ENCODE results near the gene FHOD1. TPM values are rescaled to one million over a fixed set of nuclear protein-coding genes. Genes with fewer than 3 reads are reported as not detected.

FHOD1 gene
- total and polyA plus RNA-seq, 7 donors: 4.8 to 25.2 (median 9.2) TPM

DNA sequence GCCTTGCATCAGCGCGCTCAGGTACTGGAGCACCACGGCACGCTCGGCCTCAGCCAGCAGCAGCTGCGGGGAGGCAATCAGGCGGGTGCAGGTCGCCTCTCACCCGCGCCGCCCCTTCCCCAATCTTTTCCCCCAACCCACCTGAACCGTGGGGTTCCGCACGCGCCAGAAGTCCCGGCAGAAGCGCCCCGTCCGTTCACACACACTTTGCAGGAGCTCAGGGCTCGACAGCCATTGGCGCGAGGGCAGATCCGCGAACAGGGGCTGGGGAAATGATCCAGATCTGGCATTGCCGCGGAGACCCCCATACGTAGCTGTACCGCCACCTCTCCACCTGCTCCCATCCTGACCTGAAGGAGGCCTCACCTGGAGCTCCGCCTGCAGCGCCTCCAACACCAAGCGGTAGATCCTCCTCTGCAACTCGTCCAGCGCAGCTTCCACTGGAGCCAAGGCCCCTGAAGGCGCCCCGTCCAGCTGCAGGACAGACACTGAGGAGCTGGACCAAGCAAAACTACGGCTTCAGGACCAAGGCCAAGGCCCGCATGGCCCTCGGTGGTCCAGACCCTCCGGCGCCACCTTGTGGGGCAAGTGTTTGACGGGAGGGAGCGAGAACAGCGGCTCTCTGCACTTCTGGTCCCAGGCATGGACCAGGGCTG is 62.2 kb downstream of the FHOD1 start:
- DNase-seq: peak; percentile 96
- intact Hi-C loops (cut with DNase I): loop anchor here (1.0 kb wide), 2 partner anchors 30 to 207 kb away; no protein-coding TSS in a partner anchor
- Histone ChIP-seq H3K36me3 (no peaks in the 10 kb centered on the region), H3K4me3 (peak overlapping the region in 3 of 4 donors; percentile 68 to 79 (median 73)), H3K27me3 (no peaks in the 10 kb centered on the region), H3K9me3 (no peaks in the 10 kb centered on the region), H3K27ac (peak overlapping the region; percentile 91 to 96 (median 94)), H3K4me1 (peaks cover 0 to 38% (median 31%) of the 10 kb centered on the region in 4 donors)
- TF ChIP-seq, protein P1, sequence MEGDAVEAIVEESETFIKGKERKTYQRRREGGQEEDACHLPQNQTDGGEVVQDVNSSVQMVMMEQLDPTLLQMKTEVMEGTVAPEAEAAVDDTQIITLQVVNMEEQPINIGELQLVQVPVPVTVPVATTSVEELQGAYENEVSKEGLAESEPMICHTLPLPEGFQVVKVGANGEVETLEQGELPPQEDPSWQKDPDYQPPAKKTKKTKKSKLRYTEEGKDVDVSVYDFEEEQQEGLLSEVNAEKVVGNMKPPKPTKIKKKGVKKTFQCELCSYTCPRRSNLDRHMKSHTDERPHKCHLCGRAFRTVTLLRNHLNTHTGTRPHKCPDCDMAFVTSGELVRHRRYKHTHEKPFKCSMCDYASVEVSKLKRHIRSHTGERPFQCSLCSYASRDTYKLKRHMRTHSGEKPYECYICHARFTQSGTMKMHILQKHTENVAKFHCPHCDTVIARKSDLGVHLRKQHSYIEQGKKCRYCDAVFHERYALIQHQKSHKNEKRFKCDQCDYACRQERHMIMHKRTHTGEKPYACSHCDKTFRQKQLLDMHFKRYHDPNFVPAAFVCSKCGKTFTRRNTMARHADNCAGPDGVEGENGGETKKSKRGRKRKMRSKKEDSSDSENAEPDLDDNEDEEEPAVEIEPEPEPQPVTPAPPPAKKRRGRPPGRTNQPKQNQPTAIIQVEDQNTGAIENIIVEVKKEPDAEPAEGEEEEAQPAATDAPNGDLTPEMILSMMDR (IDR thresholded peaks at IDR 0.05): peak; percentile 76 to 85 (median 82)
- TF ChIP-seq POLR2AphosphoS5 (IDR thresholded peaks at IDR 0.05) (peak in 2 of 4 donors; percentile 56 to 65), POLR2A (IDR thresholded peaks at IDR 0.05) (no peak), EP300 (IDR thresholded peaks at IDR 0.05) (no peak)
- 14 to 15% methylated on average over 43 of the region's 43 CpGs for WGBS, 2 donors

DNA sequence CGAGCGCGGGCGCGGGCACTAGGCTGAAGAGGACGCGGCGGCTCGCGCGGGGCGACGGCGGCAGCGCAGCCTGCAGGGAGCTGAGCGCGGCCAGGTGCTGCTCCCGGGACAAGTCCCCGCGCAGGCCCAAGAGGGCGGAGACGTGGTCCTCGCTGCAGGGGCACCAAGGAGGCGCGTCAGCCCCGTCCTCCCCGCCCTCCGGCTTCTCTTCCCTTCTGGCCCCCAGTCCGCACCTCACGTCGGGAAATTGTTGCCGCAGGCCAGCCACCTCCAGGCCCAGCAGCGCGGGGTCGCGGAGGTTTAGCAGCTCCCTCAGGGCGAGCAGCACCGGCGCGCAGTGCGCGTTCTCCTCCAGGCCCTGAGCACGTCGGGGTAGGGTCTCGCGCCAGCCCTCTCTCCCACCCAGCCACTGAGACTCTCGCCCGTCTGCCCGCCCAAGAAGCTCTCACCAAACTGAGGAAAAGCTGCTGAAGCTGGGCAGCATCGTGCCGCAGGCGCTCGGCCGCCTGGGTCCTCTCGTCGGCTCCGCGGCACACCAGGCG is 62.8 kb downstream of the FHOD1 start:
- Histone ChIP-seq H3K4me3 (peak overlapping the region; percentile 68 to 79 (median 73)), H3K27ac (peak overlapping the region; percentile 91 to 96 (median 94)), H3K4me1 (peaks cover 0 to 38% (median 31%) of the 10 kb centered on the region in 4 donors), H3K36me3 (no peaks in the 10 kb centered on the region), H3K9me3 (no peaks in the 10 kb centered on the region), H3K27me3 (no peaks in the 10 kb centered on the region)
- TF ChIP-seq, protein P1 (IDR thresholded peaks at IDR 0.05): no peak
- TF ChIP-seq EP300 (IDR thresholded peaks at IDR 0.05): no peak
- no peak for TF ChIP-seq POLR2AphosphoS5 (IDR thresholded peaks at IDR 0.05)
- TF ChIP-seq POLR2A (IDR thresholded peaks at IDR 0.05): no peak
- WGBS, 2 donors: 6 to 8% methylated on average over 59 of the region's 59 CpGs
- intact Hi-C loops (cut with DNase I): no loop called here
- no peak for DNase-seq

DNA sequence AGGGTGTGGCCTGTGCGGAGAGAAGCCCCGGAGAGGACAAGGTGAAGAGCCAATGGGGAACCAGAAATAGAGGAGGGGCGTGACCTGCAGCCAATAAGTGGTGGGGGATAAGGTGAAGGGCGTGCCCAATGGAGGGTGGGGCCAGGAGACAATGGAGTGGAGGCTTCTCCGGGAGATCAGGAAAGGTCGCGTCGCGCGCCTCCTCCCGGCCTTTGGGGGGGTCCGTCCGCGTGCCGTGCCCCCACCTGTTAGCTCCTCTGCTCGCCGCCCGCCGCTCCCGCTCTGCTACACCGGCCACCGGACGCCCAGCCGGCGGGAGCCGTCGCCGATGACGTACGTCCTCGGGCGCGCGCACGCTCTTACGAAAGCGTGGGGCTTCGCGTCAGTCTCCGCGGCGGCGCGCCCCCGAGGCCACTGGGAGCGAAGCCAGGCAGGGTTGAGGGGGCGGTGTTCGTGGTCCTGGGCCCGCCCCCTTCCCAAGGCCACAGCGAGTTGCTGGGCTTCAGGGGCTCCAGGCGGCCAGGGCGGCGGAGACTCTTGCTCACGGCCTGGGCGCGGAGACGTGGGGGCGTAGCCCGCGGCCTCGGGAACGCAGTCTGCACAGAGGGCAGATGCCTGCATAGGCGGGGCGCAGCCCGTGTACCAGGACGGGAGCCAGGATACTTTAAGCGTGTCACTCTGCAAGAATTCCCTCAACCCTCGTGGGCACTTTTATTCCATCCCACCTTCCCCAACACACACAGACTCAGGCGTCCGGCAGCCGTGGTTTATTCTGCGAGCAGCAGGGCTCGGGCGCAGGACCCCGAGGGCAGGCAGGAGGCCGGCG is 63.4 kb downstream of the FHOD1 start, which contains the start of gene MATCAP1:
Gene MATCAP1, minus strand, starts transcription at position 337 of the 826 bp plus-strand sequence. CDS start 3,353 bp downstream, outside the sequence.
- 0% methylated on average over 77 of the region's 77 CpGs for WGBS, 2 donors
- H3K4me1 ChIP-seq: peaks cover 0 to 39% (median 32%) of the 10 kb centered on the region in 4 donors
- DNase-seq: peak; percentile 98
- H3K27ac ChIP-seq: peak within 1 kb of the TSS; percentile 91 to 96 (median 94)
- no peaks in the 10 kb centered on the region for H3K27me3 ChIP-seq
- intact Hi-C loops (cut with DNase I): loop anchor here (1.0 kb wide), 1 partner anchor 61 kb away; no protein-coding TSS in a partner anchor
- H3K4me3 ChIP-seq: peak within 1 kb of the TSS; percentile 68 to 79 (median 73)
- H3K36me3 ChIP-seq: no peaks in the 10 kb centered on the region
- H3K9me3 ChIP-seq: no peaks in the 10 kb centered on the region
- TF ChIP-seq POLR2AphosphoS5 (IDR thresholded peaks at IDR 0.05): peak; percentile 45 to 83 (median 67)
- TF ChIP-seq POLR2A (IDR thresholded peaks at IDR 0.05): peak in 1 of 2 donors; percentile 41
- TF ChIP-seq, protein P1 (IDR thresholded peaks at IDR 0.05): no peak
- peak in 2 of 4 donors; percentile 41 to 55 for TF ChIP-seq EP300 (IDR thresholded peaks at IDR 0.05)

DNA sequence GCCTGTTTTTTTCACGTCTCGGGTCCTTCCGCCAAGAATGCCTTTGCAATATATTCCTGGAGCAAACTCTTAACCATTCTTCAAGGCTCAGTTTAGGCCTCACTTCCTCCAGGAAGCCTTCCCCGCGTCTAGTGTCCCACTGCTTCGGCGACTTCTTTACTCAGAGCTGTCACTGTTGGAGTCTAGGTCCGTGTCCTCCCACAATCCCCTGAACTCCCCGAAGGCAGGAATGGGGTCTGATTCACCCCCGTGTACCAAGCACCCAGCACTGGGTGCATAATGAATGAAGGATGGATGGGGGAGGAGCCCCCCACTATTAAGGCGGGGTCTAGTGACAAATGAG is 64.0 kb downstream of the FHOD1 start:
- Histone ChIP-seq H3K27ac (peak overlapping the region; percentile 91 to 96 (median 94)), H3K36me3 (no peaks in the 10 kb centered on the region), H3K4me3 (peak overlapping the region; percentile 68 to 79 (median 73)), H3K27me3 (no peaks in the 10 kb centered on the region), H3K9me3 (no peaks in the 10 kb centered on the region), H3K4me1 (peaks cover 0 to 44% (median 38%) of the 10 kb centered on the region in 4 donors)
- intact Hi-C loops (cut with DNase I): loop anchor here (1.0 kb wide), 1 partner anchor 62 kb away; no protein-coding TSS in a partner anchor
- 4 to 6% methylated on average over 11 of the region's 11 CpGs for WGBS, 2 donors
- no peak for DNase-seq
- TF ChIP-seq, protein P1 (IDR thresholded peaks at IDR 0.05): no peak
- no peak for TF ChIP-seq POLR2AphosphoS5 (IDR thresholded peaks at IDR 0.05)
- no peak for TF ChIP-seq EP300 (IDR thresholded peaks at IDR 0.05)
- no peak for TF ChIP-seq POLR2A (IDR thresholded peaks at IDR 0.05)
